ENCODE results near the gene PCNX3.

- TF ChIP-seq POLR2A (IDR thresholded peaks at IDR 0.05) (no peak), CTCF (IDR thresholded peaks at IDR 0.05) (no peak), POLR2AphosphoS5 (IDR thresholded peaks at IDR 0.05) (no peak), EP300 (IDR thresholded peaks at IDR 0.05; ENCODE audit: low read depth) (no peak)
Measured at GRCh38 chr11:65584106-65584505, 31.5 kb upstream of the PCNX3 start.
